Measurements from ENCODE around the gene TNFRSF11A. TPM values are rescaled to one million over a fixed set of nuclear protein-coding genes. Genes with fewer than 3 reads are reported as not detected.

Gene TNFRSF11A
- total and polyA plus RNA-seq, 2 experiments from 2014 or later = 4.1 to 5.6 TPM

- Histone ChIP-seq H3K4me2 (no peak overlapping the region), H3K27me3 (no peaks in the 10 kb centered on the region), H3K4me3 (no peak overlapping the region), H4K20me1 (ENCODE audit: insufficient read depth, poor library complexity, severe bottlenecking) (no peaks in the 10 kb centered on the region), H3K9me2 (replicated peaks; ENCODE audit: insufficient read depth) (no peaks in the 10 kb centered on the region), H3K27ac (no peak overlapping the region), H2AFZ (no peak overlapping the region), H3K36me3 (replicated peaks; ENCODE audit: insufficient read depth, low read depth) (no peaks in the 10 kb centered on the region), H3K9me3 (ENCODE audit: low read depth) (no peaks in the 10 kb centered on the region), H3K79me2 (no peaks in the 10 kb centered on the region), H3K4me1 (ENCODE audit: insufficient read depth) (peaks cover 6% of the 10 kb centered on the region)
- TF ChIP-seq EZH2 (IDR thresholded peaks at IDR 0.05; ENCODE audit: borderline replicate concordance) = no peak
- no peak for TF ChIP-seq CTCF (IDR thresholded peaks at IDR 0.05; ENCODE audit: poor library complexity)
- no peak for TF ChIP-seq EZH2phosphoT487 (IDR thresholded peaks at IDR 0.05; ENCODE audit: low read depth, severe bottlenecking, unreplicated experiment)
- 91% methylated on average over 2 of the region's 2 CpGs for WGBS (ENCODE audit: low lambda C conversion rate, missing lambda C conversion rate)
- no peak for DNase-seq (ENCODE audit: low spot score)
Observed at GRCh38 chr18:62288665-62289008, 36.5 kb upstream of the TNFRSF11A start.

- no peaks in the 10 kb centered on the region for H3K79me2 ChIP-seq
- no peaks in the 10 kb centered on the region for H3K9me3 ChIP-seq (ENCODE audit: low read depth)
- 82% methylated on average over 2 of the region's 2 CpGs for WGBS (ENCODE audit: low lambda C conversion rate, missing lambda C conversion rate)
- no peaks in the 10 kb centered on the region for H4K20me1 ChIP-seq (ENCODE audit: insufficient read depth, poor library complexity, severe bottlenecking)
- TF ChIP-seq EZH2phosphoT487 (IDR thresholded peaks at IDR 0.05; ENCODE audit: low read depth, severe bottlenecking, unreplicated experiment) (no peak), CTCF (IDR thresholded peaks at IDR 0.05; ENCODE audit: poor library complexity) (no peak), EZH2 (IDR thresholded peaks at IDR 0.05; ENCODE audit: borderline replicate concordance) (no peak)
- H3K4me2 ChIP-seq = no peak overlapping the region
- H2AFZ ChIP-seq = no peak overlapping the region
- DNase-seq (ENCODE audit: low spot score) = no peak
- H3K9me2 ChIP-seq (replicated peaks; ENCODE audit: insufficient read depth) = no peaks in the 10 kb centered on the region
- no peaks in the 10 kb centered on the region for H3K36me3 ChIP-seq (replicated peaks; ENCODE audit: insufficient read depth, low read depth)
- H3K27me3 ChIP-seq = no peaks in the 10 kb centered on the region
- no peak overlapping the region for H3K27ac ChIP-seq
- peaks cover 6% of the 10 kb centered on the region for H3K4me1 ChIP-seq (ENCODE audit: insufficient read depth)
- H3K4me3 ChIP-seq = no peak overlapping the region
Observed at GRCh38 chr18:62289047-62289446, 36.1 kb upstream of the TNFRSF11A start.

- H4K20me1 ChIP-seq (ENCODE audit: insufficient read depth, poor library complexity, severe bottlenecking) = no peaks in the 10 kb centered on the region
- H3K36me3 ChIP-seq (replicated peaks; ENCODE audit: insufficient read depth, low read depth) = no peaks in the 10 kb centered on the region
- no peak overlapping the region for H2AFZ ChIP-seq
- H3K27me3 ChIP-seq = no peaks in the 10 kb centered on the region
- H3K9me2 ChIP-seq (replicated peaks; ENCODE audit: insufficient read depth) = no peaks in the 10 kb centered on the region
- H3K9me3 ChIP-seq (ENCODE audit: low read depth) = no peaks in the 10 kb centered on the region
- no peaks in the 10 kb centered on the region for H3K4me1 ChIP-seq (ENCODE audit: insufficient read depth)
- TF ChIP-seq EZH2phosphoT487 (IDR thresholded peaks at IDR 0.05; ENCODE audit: low read depth, severe bottlenecking, unreplicated experiment) (no peak), EZH2 (IDR thresholded peaks at IDR 0.05; ENCODE audit: borderline replicate concordance) (no peak), CTCF (IDR thresholded peaks at IDR 0.05; ENCODE audit: poor library complexity) (no peak)
- no peak overlapping the region for H3K4me3 ChIP-seq
- H3K27ac ChIP-seq = no peak overlapping the region
- H3K4me2 ChIP-seq = no peak overlapping the region
- no peaks in the 10 kb centered on the region for H3K79me2 ChIP-seq
- DNase-seq (ENCODE audit: low spot score) = no peak
Observed at GRCh38 chr18:62294073-62294472, 31.0 kb upstream of the TNFRSF11A start.

GRCh38 chr18:62300359-62300963, 24.6 kb upstream of the TNFRSF11A start:
- Histone ChIP-seq H3K9me2 (replicated peaks; ENCODE audit: insufficient read depth) (no peaks in the 10 kb centered on the region), H3K27ac (no peak overlapping the region), H3K4me3 (no peak overlapping the region), H3K4me2 (no peak overlapping the region), H3K79me2 (no peaks in the 10 kb centered on the region), H3K36me3 (replicated peaks; ENCODE audit: insufficient read depth, low read depth) (no peaks in the 10 kb centered on the region), H3K9me3 (ENCODE audit: low read depth) (no peaks in the 10 kb centered on the region), H3K4me1 (ENCODE audit: insufficient read depth) (no peaks in the 10 kb centered on the region), H2AFZ (no peak overlapping the region), H4K20me1 (ENCODE audit: insufficient read depth, poor library complexity, severe bottlenecking) (no peaks in the 10 kb centered on the region), H3K27me3 (no peaks in the 10 kb centered on the region)
- no peak for DNase-seq (ENCODE audit: low spot score)
- 96% methylated on average over 3 of the region's 3 CpGs for WGBS (ENCODE audit: low lambda C conversion rate, missing lambda C conversion rate)
- TF ChIP-seq CTCF (IDR thresholded peaks at IDR 0.05; ENCODE audit: poor library complexity) (no peak), EZH2phosphoT487 (IDR thresholded peaks at IDR 0.05; ENCODE audit: low read depth, severe bottlenecking, unreplicated experiment) (no peak), EZH2 (IDR thresholded peaks at IDR 0.05; ENCODE audit: borderline replicate concordance) (no peak)

All from hepatocyte (in vitro differentiated cells).